KMS-11 (cell line): ENCODE results near the gene CMIP.

ENCODE experiments used
- H2AFZ ChIP-seq: fragments of 200-600 bp; sonication (generic); 2 replicates; pipeline ENCODE4 v1.6.1; 2016; ENCODE audit warnings: antibody characterized with exemption, mixed run types, low read depth
- H3K27ac ChIP-seq: fragments of 200-600 bp; sonication (generic); 2 replicates; pipeline ENCODE4 v1.6.1; 2016; ENCODE audit warnings: mild to moderate bottlenecking, mixed run types
- H3K27me3 ChIP-seq: fragments of 200-600 bp; sonication (generic); 2 replicates; pipeline ENCODE4 v1.6.1; 2017; ENCODE audit warnings: mild to moderate bottlenecking, low read depth, mixed run types, moderate library complexity; ENCODE audit not compliant: insufficient read depth
- H3K36me3 ChIP-seq: fragments of 200-600 bp; sonication (generic); 2 replicates; pipeline ENCODE4 v1.6.1; 2017; ENCODE audit warnings: mild to moderate bottlenecking, mixed run types; ENCODE audit not compliant: insufficient read depth
- H3K4me1 ChIP-seq: fragments of 200-600 bp; sonication (generic); 2 replicates; pipeline ENCODE4 v1.6.1; 2016; ENCODE audit warnings: mild to moderate bottlenecking, low read depth, mixed run types; ENCODE audit not compliant: poor library complexity, severe bottlenecking
- H3K4me2 ChIP-seq: fragments of 200-600 bp; sonication (generic); 2 replicates; pipeline ENCODE4 v1.7.0; 2016; ENCODE audit warnings: mild to moderate bottlenecking, mixed run types
- H3K4me3 ChIP-seq: fragments of 200-600 bp; sonication (generic); IDR thresholded peaks from 2 replicates; pipeline ENCODE4 v1.6.1; 2017; ENCODE audit warnings: low read depth, low read length, mixed read lengths; ENCODE audit not compliant: insufficient read depth
- H3K79me2 ChIP-seq: fragments of 200-600 bp; sonication (generic); 2 replicates; pipeline ENCODE4 v1.6.1; 2016; ENCODE audit warnings: low read depth, mixed run types; ENCODE audit not compliant: insufficient read depth
- H3K9ac ChIP-seq: fragments of 200-600 bp; sonication (generic); 2 replicates; pipeline ENCODE4 v1.6.1; 2016; ENCODE audit warnings: mild to moderate bottlenecking, mixed run types
- H4K20me1 ChIP-seq: fragments of 200-600 bp; sonication (generic); 2 replicates; pipeline ENCODE4 v1.6.1; 2016; ENCODE audit warnings: mild to moderate bottlenecking, mixed run types; ENCODE audit not compliant: insufficient read depth
- CTCF ChIP-seq: fragments of 200-600 bp; sonication (generic); conservative IDR thresholded peaks from 2 replicates; pipeline ENCODE4 v1.6.1; 2017; ENCODE audit warnings: low read depth, mild to moderate bottlenecking, antibody characterized with exemption, low read length, moderate library complexity, mixed read lengths

The CMIP gene

DNA sequence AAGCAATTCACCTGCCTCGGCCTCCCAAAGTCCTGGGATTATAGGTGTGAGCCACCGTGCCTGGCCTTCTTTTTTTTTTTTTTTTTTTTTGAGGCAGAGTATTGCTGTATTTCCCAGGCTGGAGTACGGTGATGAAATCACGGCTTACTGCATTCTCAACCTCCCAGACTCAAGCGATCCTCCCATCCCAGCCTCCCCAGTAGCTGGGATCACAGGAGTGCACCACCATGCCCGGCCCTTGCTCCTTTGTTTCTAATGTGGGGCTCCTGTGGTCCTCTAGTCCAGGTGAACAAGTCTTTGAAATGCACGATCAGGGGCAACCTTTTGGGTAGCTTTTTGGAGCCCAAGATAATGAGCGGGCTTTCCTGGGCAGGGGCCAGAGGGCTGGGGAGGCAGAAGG, 23.2 kb downstream of the CMIP start:
- Histone ChIP-seq H3K36me3 (no peaks in the 10 kb centered on the region), H3K4me3 (no peak overlapping the region), H2AFZ (no peak overlapping the region), H3K27me3 (no peaks in the 10 kb centered on the region), H3K79me2 (peaks cover 99% of the 10 kb centered on the region), H3K4me1 (peaks cover 67% of the 10 kb centered on the region), H4K20me1 (peaks cover 59% of the 10 kb centered on the region), H3K9ac (no peak overlapping the region), H3K27ac (no peak overlapping the region), H3K4me2 (no peak overlapping the region)
- TF ChIP-seq CTCF: no peak

- H3K9ac ChIP-seq: no peak overlapping the region
- no peaks in the 10 kb centered on the region for H3K27me3 ChIP-seq
- H3K27ac ChIP-seq: peak overlapping the region; percentile 37; the same call in 1 of the 2 replicates
- peaks cover 62% of the 10 kb centered on the region for H4K20me1 ChIP-seq
- H3K4me2 ChIP-seq: peak overlapping the region; percentile 65; the same call in 1 of the 2 replicates
- no peak overlapping the region for H3K4me3 ChIP-seq
- H3K79me2 ChIP-seq: peaks cover 99% of the 10 kb centered on the region
- no peaks in the 10 kb centered on the region for H3K36me3 ChIP-seq
- H2AFZ ChIP-seq: no peak overlapping the region
- H3K4me1 ChIP-seq: peaks cover 67% of the 10 kb centered on the region
- no peak for TF ChIP-seq CTCF
Measured at GRCh38 chr16:81468269-81468902, 23.8 kb downstream of the CMIP start.

DNA sequence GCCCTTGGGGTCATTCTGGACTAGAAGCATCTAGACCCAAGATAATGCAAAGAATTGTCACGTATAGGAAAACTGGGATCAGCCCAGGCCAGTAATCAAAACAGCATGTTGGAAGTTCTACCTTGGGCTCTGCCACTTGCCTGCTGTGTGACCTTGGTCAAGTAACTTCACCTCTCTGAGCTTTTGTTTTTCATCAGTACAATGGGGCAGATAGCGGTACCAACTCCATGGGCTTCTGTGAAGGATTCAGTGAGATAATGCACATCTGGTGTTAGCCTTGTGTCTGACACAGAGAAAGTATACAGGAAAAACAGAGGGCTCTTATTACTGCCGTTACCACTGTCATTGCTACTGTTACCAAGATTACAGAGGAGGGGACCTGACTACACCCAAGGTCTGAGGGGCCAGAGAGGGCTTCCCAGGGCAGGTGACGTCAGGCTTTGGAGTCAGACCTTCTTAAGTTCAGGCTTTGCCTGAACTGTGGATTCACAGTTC, 24.6 kb downstream of the CMIP start:
- Histone ChIP-seq H4K20me1 (peaks cover 61% of the 10 kb centered on the region), H2AFZ (no peak overlapping the region), H3K27me3 (no peaks in the 10 kb centered on the region), H3K36me3 (no peaks in the 10 kb centered on the region), H3K4me2 (peak overlapping the region; percentile 65), H3K4me3 (no peak overlapping the region), H3K9ac (no peak overlapping the region; the same call in 1 of the 2 replicates), H3K27ac (peak overlapping the region; percentile 37; the same call in 1 of the 2 replicates), H3K79me2 (peaks cover 95% of the 10 kb centered on the region), H3K4me1 (peaks cover 67% of the 10 kb centered on the region)
- no peak for TF ChIP-seq CTCF

DNA sequence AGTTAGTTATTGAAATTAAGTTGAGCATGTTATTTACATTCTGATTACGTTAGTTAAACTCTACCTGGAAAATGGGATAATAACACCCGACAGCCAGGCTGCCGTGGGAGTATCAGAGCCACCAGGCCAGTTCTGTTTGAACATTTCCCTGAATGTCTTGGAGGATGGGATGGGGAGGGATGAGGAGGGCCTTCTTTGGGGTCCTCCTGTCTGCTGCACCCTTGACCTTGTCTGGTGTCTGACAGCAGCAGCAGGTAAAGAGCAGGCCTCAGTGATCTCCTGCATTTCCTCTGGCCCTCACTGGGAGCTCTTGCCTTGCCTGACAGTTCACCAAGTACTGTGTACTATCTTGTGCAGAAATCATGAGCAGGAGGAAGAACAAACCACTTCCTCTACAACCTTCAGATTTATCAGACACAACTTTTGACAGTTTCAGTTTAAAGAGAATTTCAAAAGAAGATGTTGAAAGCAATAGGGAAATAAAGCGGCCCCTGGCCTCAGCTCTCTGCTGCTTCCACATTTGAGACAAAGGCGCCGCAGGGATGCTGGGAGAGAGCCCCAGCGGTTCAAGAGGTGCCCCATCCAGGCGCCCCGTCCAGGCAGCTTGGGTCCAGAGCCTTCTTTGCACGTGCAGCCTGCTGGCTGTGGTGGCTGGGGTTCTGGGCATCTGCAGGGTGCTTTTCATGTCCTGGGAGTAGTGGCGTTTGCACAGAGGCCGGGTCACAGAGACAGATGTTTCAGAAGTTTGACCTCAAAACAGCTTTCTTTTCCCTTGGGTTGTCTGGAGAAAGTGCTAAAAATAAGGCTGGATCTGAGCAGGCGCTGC, 25.3 kb downstream of the CMIP start:
- Histone ChIP-seq H3K27ac (peak overlapping the region; percentile 37), H4K20me1 (peaks cover 54% of the 10 kb centered on the region), H3K36me3 (no peaks in the 10 kb centered on the region), H3K79me2 (peaks cover 95% of the 10 kb centered on the region), H3K9ac (no peak overlapping the region; the same call in 1 of the 2 replicates), H3K27me3 (no peaks in the 10 kb centered on the region), H3K4me2 (peak overlapping the region; percentile 65), H2AFZ (no peak overlapping the region), H3K4me1 (peaks cover 62% of the 10 kb centered on the region), H3K4me3 (no peak overlapping the region)
- TF ChIP-seq CTCF: no peak
